ENCODE measurements around the gene RCOR2. TPM values are rescaled to one million over a fixed set of nuclear protein-coding genes. Genes with fewer than 3 reads are reported as not detected.

RCOR2 gene
- total RNA-seq, 2 experiments from 2014 or later: 2.1 to 2.4 TPM

GRCh38 chr11:63912678-63913077 is 4.3 kb downstream of the RCOR2 start:
- no TSS peak for BruUV-seq (replicated peaks)
- H4K20me1 ChIP-seq (ENCODE audit: insufficient read depth, low read length): no peaks in the 10 kb centered on the region
- TF ChIP-seq EZH2phosphoT487 (IDR thresholded peaks at IDR 0.05; ENCODE audit: borderline replicate concordance, low read depth, low read length) (no peak), CTCF (conservative IDR thresholded peaks at IDR 0.05; ENCODE audit: low read length) (peak; percentile 27; the same call in 1 of the 2 replicates)

GRCh38 chr11:63911876-63912275 is 5.1 kb downstream of the RCOR2 start:
- intact Hi-C loops (cut with micrococcal nuclease; ENCODE audit: unreplicated experiment): no loop called here
- DNase-seq (ENCODE audit: low spot score): no peak
- no peak overlapping the region for H3K27ac ChIP-seq (ENCODE audit: low read depth, low read length, poor library complexity, severe bottlenecking)
- no TSS peak for BruUV-seq (replicated peaks)
- H3K36me3 ChIP-seq (ENCODE audit: insufficient read depth, low read length): peaks cover 27% of the 10 kb centered on the region; the same call in 1 of the 2 replicates
- H3K4me2 ChIP-seq (ENCODE audit: low read length): no peak overlapping the region
- TF ChIP-seq EZH2phosphoT487 (IDR thresholded peaks at IDR 0.05; ENCODE audit: borderline replicate concordance, low read depth, low read length) (no peak), CTCF (conservative IDR thresholded peaks at IDR 0.05; ENCODE audit: low read length) (no peak)
- no peaks in the 10 kb centered on the region for H4K20me1 ChIP-seq (ENCODE audit: insufficient read depth, low read length)
- no peaks in the 10 kb centered on the region for H3K79me2 ChIP-seq (ENCODE audit: insufficient read depth, low read depth, low read length)
- H3K9me3 ChIP-seq (ENCODE audit: low read length): no peaks in the 10 kb centered on the region
- no peak overlapping the region for H3K4me3 ChIP-seq (ENCODE audit: low read depth, low read length, poor library complexity, severe bottlenecking)
- ChIA-PET POLR2A (no interaction called here), CTCF (ENCODE audit: unreplicated experiment) (no interaction called here)
- H2AFZ ChIP-seq (ENCODE audit: low read length): no peak overlapping the region
- H3K4me1 ChIP-seq (ENCODE audit: insufficient read depth, low read length, poor library complexity, severe bottlenecking): peaks cover 9% of the 10 kb centered on the region
- H3K9me2 ChIP-seq (ENCODE audit: insufficient read depth, low read length): no peaks in the 10 kb centered on the region

More at GRCh38 chr11:63912678-63913077, 4.3 kb downstream of the RCOR2 start:
- H3K4me1 ChIP-seq (ENCODE audit: insufficient read depth, low read length, poor library complexity, severe bottlenecking): peaks cover 15% of the 10 kb centered on the region
- H3K79me2 ChIP-seq (ENCODE audit: insufficient read depth, low read depth, low read length): no peaks in the 10 kb centered on the region
- H3K27ac ChIP-seq (ENCODE audit: low read depth, low read length, poor library complexity, severe bottlenecking): no peak overlapping the region
- ChIA-PET CTCF (ENCODE audit: unreplicated experiment) (no interaction called here), POLR2A (no interaction called here)
- H3K9me3 ChIP-seq (ENCODE audit: low read length): no peaks in the 10 kb centered on the region
- no peak overlapping the region for H3K4me2 ChIP-seq (ENCODE audit: low read length)
- intact Hi-C loops (cut with micrococcal nuclease; ENCODE audit: unreplicated experiment): no loop called here
- peaks cover 19% of the 10 kb centered on the region; the same call in 1 of the 2 replicates for H3K36me3 ChIP-seq (ENCODE audit: insufficient read depth, low read length)
- H3K4me3 ChIP-seq (ENCODE audit: low read depth, low read length, poor library complexity, severe bottlenecking): no peak overlapping the region
- no peaks in the 10 kb centered on the region for H3K9me2 ChIP-seq (ENCODE audit: insufficient read depth, low read length)
- H2AFZ ChIP-seq (ENCODE audit: low read length): no peak overlapping the region
- DNase-seq (ENCODE audit: low spot score): no peak

GRCh38 chr11:63911440-63911839 is 5.5 kb downstream of the RCOR2 start:
- TF ChIP-seq CTCF (conservative IDR thresholded peaks at IDR 0.05; ENCODE audit: low read length) (no peak), EZH2phosphoT487 (IDR thresholded peaks at IDR 0.05; ENCODE audit: borderline replicate concordance, low read depth, low read length) (no peak)
- Histone ChIP-seq H3K9me3 (ENCODE audit: low read length) (no peaks in the 10 kb centered on the region), H3K9me2 (ENCODE audit: insufficient read depth, low read length) (no peaks in the 10 kb centered on the region), H2AFZ (ENCODE audit: low read length) (no peak overlapping the region), H3K79me2 (ENCODE audit: insufficient read depth, low read depth, low read length) (no peaks in the 10 kb centered on the region), H4K20me1 (ENCODE audit: insufficient read depth, low read length) (no peaks in the 10 kb centered on the region), H3K27ac (ENCODE audit: low read depth, low read length, poor library complexity, severe bottlenecking) (no peak overlapping the region), H3K4me3 (ENCODE audit: low read depth, low read length, poor library complexity, severe bottlenecking) (no peak overlapping the region), H3K36me3 (ENCODE audit: insufficient read depth, low read length) (peaks cover 28% of the 10 kb centered on the region; the same call in 1 of the 2 replicates), H3K4me1 (ENCODE audit: insufficient read depth, low read length, poor library complexity, severe bottlenecking) (peaks cover 7% of the 10 kb centered on the region), H3K4me2 (ENCODE audit: low read length) (no peak overlapping the region)
- BruUV-seq (replicated peaks): no TSS peak
- POLR2A ChIA-PET: no interaction called here
- intact Hi-C loops (cut with micrococcal nuclease; ENCODE audit: unreplicated experiment): no loop called here
- DNase-seq (ENCODE audit: low spot score): no peak
- CTCF ChIA-PET (ENCODE audit: unreplicated experiment): no interaction called here
